Spleen (tissue), 11 donors: ENCODE data around the gene ADGRF3. TPM values are rescaled to one million over a fixed set of nuclear protein-coding genes. Genes with fewer than 3 reads are reported as not detected.
"Not testable (repeated sequence)": the region's sequence is repeated elsewhere in the genome, so short reads cannot be mapped to it uniquely, and the experiment has no call there.

Source experiments
- DNase-seq: peaks from one replicate; pipeline ENCODE4 v3.0.0-alpha.2; 2020
- H3K27ac ChIP-seq, 8 donors: fragments of 200-600 bp; sonication (generic) in 7 of 8; 1 replicate in 4 of 8; 2 replicates in 4 of 8; pipeline versions ENCODE4 v1.5.0 to v1.8.0; 2016 to 2021; ENCODE audit warnings: inconsistent platforms in 4 of 8, mild to moderate bottlenecking in 4 of 8, moderate library complexity in 1 of 8
- H3K27me3 ChIP-seq, 7 donors: fragments of 200-600 bp; sonication (generic) in 6 of 7; replicated peaks in 1 of 7; 1 replicate in 4 of 7; 2 replicates in 3 of 7; pipeline versions ENCODE4 v1.5.0 to v1.8.0; 2016 to 2021; ENCODE audit warnings: inconsistent platforms in 3 of 7, mild to moderate bottlenecking in 1 of 7
- H3K36me3 ChIP-seq, 6 donors: fragments of 200-600 bp; sonication (generic) in 5 of 6; 1 replicate in 4 of 6; 2 replicates in 2 of 6; pipeline versions ENCODE4 v1.5.0 to v1.8.0; 2016 to 2021; ENCODE audit warnings: inconsistent platforms in 2 of 6
- H3K4me1 ChIP-seq, 6 donors: fragments of 200-600 bp; sonication (generic) in 5 of 6; 1 replicate in 3 of 6; 2 replicates in 3 of 6; pipeline versions ENCODE4 v1.5.0 to v1.8.0; 2016 to 2021; ENCODE audit warnings: inconsistent platforms in 3 of 6
- H3K4me3 ChIP-seq, 8 donors: fragments of 200-600 bp; sonication (generic) in 7 of 8; 1 replicate in 4 of 8; 2 replicates in 4 of 8; pipeline versions ENCODE4 v1.5.0 to v1.8.0; 2016 to 2021; ENCODE audit warnings: inconsistent platforms in 4 of 8, mild to moderate bottlenecking in 4 of 8, moderate library complexity in 2 of 8
- H3K9me3 ChIP-seq, 8 donors: fragments of 200-600 bp; sonication (generic) in 7 of 8; 1 replicate in 4 of 8; 2 replicates in 4 of 8; pipeline versions ENCODE4 v1.5.0 to v1.8.0; 2016 to 2021; ENCODE audit warnings: inconsistent platforms in 4 of 8
- POLR2A ChIP-seq, 3 donors: fragments of 450-650 bp; IDR thresholded peaks; one replicate each; pipeline ENCODE4 v1.5.1; 2017; ENCODE audit warnings: antibody characterized with exemption in 3 of 3, mild to moderate bottlenecking in 1 of 3
- POLR2AphosphoS5 ChIP-seq, 3 donors: sonication (generic); formaldehyde crosslinking; IDR thresholded peaks; one replicate each; pipeline ENCODE4 v1.5.1; 2017; ENCODE audit warnings: antibody characterized with exemption in 3 of 3
- WGBS, 5 donors: extraction: QIAGEN DNeasy Blood & Tissue Kit in 3 of 5; methylation state at CpG; one replicate each; pipeline versions ENCODE4 v1.1.5 to v1.1.7; 2013 to 2018; 5-methylcytosine and 5-hydroxymethylcytosine counted together
- intact Hi-C: fragments of 100-400 bp; cut with DNase I; formaldehyde crosslinking; loops from one replicate; pipeline ENCODE4 v1.15.0; 2023; ENCODE audit warnings: low total_unique reads
- polyA plus RNA-seq, 3 donors: library from polyadenylated mRNA; stranded (reverse); fragments of 200-250 nt; gene quantifications; one replicate each; pipeline ENCODE4 v1.2.1, GENCODE V29; 2013
- total RNA-seq, 7 donors: library from RNA; depleted of rRNA in 3 of 7; stranded (reverse); fragments of >200 nt in 3 of 7; fragmentation: NEBNext Ultra II Directional in 4 of 7; extraction: Animal tissue kit (Norgen Biotek cat#: 25700) in 4 of 7; gene quantifications; one replicate each; pipeline versions ENCODE4 v1.1.0 to v1.2.1, GENCODE V29; 2016 to 2021
- TF ChIP-seq, protein P1 (sequence below), 11 experiments: fragments of 200-600 bp in 7 of 11; fragments of 450-650 bp in 4 of 11; sonication (generic) in 4 of 11; IDR thresholded peaks in 8 of 11; conservative IDR thresholded peaks in 3 of 11; 1 replicate in 7 of 11; 2 replicates in 4 of 11; pipeline versions ENCODE4 v1.4.0 to v1.8.0; 2016 to 2021; ENCODE audit warnings: antibody characterized with exemption in 11 of 11, inconsistent platforms in 4 of 11, mild to moderate bottlenecking in 1 of 11
- donor health status: healthy with polysubstance abuse.
- donor health status: DM: no; HTN: no; CAD: no; lungs with moderate emphysema.
- donor health status: DM: no; HTN: no; CAD: no.
- donor health status: Bipolar disorder and iron deficiency.
- donor health status: healthy.
- donor health status: DM: no; HTN: no; CAD: no.
- donor health status: DM: yes; HTN: yes; CAD: no.

ADGRF3 gene
- total and polyA plus RNA-seq, 10 donors = 0.15 to 6.2 (median 0.63) TPM

- intact Hi-C loops = no loop called here
- Histone ChIP-seq H3K9me3 (no peaks in the 10 kb centered on the region), H3K27ac (peak overlapping the region in 7 of 8 donors; percentile 22 to 80 (median 53)), H3K4me1 (peaks cover 0 to 60% (median 29%) of the 10 kb centered on the region in 6 donors), H3K27me3 (no peaks in the 10 kb centered on the region), H3K36me3 (peaks cover 0 to 70% (median 8%) of the 10 kb centered on the region in 6 donors), H3K4me3 (no peak overlapping the region)
- DNase-seq = no peak
- TF ChIP-seq POLR2AphosphoS5 (IDR thresholded peaks at IDR 0.05) (no peak), POLR2A (IDR thresholded peaks at IDR 0.05) (no peak)
- TF ChIP-seq, protein P1, sequence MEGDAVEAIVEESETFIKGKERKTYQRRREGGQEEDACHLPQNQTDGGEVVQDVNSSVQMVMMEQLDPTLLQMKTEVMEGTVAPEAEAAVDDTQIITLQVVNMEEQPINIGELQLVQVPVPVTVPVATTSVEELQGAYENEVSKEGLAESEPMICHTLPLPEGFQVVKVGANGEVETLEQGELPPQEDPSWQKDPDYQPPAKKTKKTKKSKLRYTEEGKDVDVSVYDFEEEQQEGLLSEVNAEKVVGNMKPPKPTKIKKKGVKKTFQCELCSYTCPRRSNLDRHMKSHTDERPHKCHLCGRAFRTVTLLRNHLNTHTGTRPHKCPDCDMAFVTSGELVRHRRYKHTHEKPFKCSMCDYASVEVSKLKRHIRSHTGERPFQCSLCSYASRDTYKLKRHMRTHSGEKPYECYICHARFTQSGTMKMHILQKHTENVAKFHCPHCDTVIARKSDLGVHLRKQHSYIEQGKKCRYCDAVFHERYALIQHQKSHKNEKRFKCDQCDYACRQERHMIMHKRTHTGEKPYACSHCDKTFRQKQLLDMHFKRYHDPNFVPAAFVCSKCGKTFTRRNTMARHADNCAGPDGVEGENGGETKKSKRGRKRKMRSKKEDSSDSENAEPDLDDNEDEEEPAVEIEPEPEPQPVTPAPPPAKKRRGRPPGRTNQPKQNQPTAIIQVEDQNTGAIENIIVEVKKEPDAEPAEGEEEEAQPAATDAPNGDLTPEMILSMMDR (IDR thresholded peaks at IDR 0.05 in 8 of 11, conservative IDR thresholded peaks at IDR 0.05 in 3 of 11) = no peak
- WGBS, 5 donors = 66 to 77% (median 68%) methylated on average over 6 of the region's 6 CpGs
These were observed 76.9 kb downstream of the ADGRF3 start for GRCh38 chr2:26269571-26270158.

GRCh38 chr2:26268670-26269385 is 77.8 kb downstream of the ADGRF3 start:
- Histone ChIP-seq H3K36me3 (peaks cover 0 to 72% (median 11%) of the 10 kb centered on the region in 6 donors), H3K4me1 (peaks cover 0 to 51% (median 22%) of the 10 kb centered on the region in 6 donors), H3K27ac (peak overlapping the region in 7 of 8 donors; percentile 22 to 80 (median 53))
- intact Hi-C loops, H3K27me3 ChIP-seq, DNase-seq, H3K9me3 ChIP-seq, H3K4me3 ChIP-seq: not testable (repeated sequence)
- WGBS, 5 donors = 61 to 93% (median 81%) methylated on average over 12 of the region's 12 CpGs

DNA sequence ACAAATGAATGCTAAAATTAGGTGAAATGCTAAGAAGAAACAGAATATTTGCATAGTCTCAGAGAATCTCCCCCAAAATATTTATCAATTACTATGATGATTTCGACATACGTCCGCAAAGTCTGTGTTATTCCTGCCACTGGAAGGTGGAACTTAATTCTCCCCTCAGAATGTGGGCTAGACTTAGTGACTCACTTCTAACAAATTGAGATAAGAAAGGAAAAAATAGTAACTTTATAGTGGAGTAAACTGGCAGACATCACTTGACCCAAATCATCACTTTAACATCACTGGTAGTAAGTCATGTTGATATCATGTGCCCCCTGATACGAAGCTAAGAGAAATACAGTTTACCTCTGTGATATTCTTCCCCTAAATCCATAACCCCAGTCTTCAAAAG is 78.4 kb downstream of the ADGRF3 start:
- intact Hi-C loops = no loop called here
- Histone ChIP-seq H3K4me1 (peaks cover 0 to 45% (median 20%) of the 10 kb centered on the region in 6 donors), H3K9me3 (no peaks in the 10 kb centered on the region), H3K27ac (peak overlapping the region in 3 of 8 donors; percentile 73 to 80 (median 74)), H3K4me3 (no peak overlapping the region), H3K27me3 (no peaks in the 10 kb centered on the region), H3K36me3 (peaks cover 0 to 73% (median 12%) of the 10 kb centered on the region in 6 donors)
- WGBS, 5 donors = 71 to 91% (median 87%) methylated on average over 4 of the region's 4 CpGs
- TF ChIP-seq POLR2AphosphoS5 (IDR thresholded peaks at IDR 0.05) = no peak
- TF ChIP-seq, protein P1 (IDR thresholded peaks at IDR 0.05 in 8 of 11, conservative IDR thresholded peaks at IDR 0.05 in 3 of 11) = no peak
- TF ChIP-seq POLR2A (IDR thresholded peaks at IDR 0.05) = no peak
- DNase-seq = no peak

- WGBS, 5 donors = 84 to 93% (median 88%) methylated on average over 8 of the region's 8 CpGs
- Histone ChIP-seq H3K36me3 (peaks cover 0 to 91% (median 34%) of the 10 kb centered on the region in 6 donors), H3K4me1 (peaks cover 0 to 24% (median 13%) of the 10 kb centered on the region in 6 donors)
- intact Hi-C loops, H3K4me3 ChIP-seq, DNase-seq, H3K9me3 ChIP-seq, H3K27me3 ChIP-seq, H3K27ac ChIP-seq: not testable (repeated sequence)
These were observed 87.8 kb downstream of the ADGRF3 start for GRCh38 chr2:26258836-26259235.

Other genes starting within 250 kb of the ADGRF3 start
- gene GAREM2, start 173.7 kb downstream of the ADGRF3 start, total RNA-seq = 1 to 10 TPM in 5 of 7 donors, under 1 TPM in 2; 0.69 to 2.9 (median 2.0) TPM
- gene GAREM2, start 173.7 kb downstream of the ADGRF3 start, polyA plus RNA-seq = 1 to 10 TPM in 2 of 3 donors, under 1 TPM in 1; 0.62 to 6.3 (median 1.1) TPM
- gene HADHA, start 102.2 kb downstream of the ADGRF3 start, total RNA-seq = 100 to 1,000 TPM; 114 to 134 (median 115) TPM
- gene HADHA, start 102.2 kb downstream of the ADGRF3 start, polyA plus RNA-seq = 10 to 100 TPM; 49.6 to 58.3 (median 58.3) TPM
- gene HADHB, start 101.8 kb downstream of the ADGRF3 start, total RNA-seq = 100 to 1,000 TPM; 106 to 165 (median 130) TPM
- gene HADHB, start 101.8 kb downstream of the ADGRF3 start, polyA plus RNA-seq = 10 to 100 TPM; 54.0 to 75.1 (median 55.7) TPM
- gene SELENOI, start 646 bp downstream of the ADGRF3 start, total RNA-seq = 10 to 100 TPM in 6 of 7 donors, 1 to 10 TPM in 1; 9.4 to 23.6 (median 18.1) TPM
- 1 to 10 TPM; 2.0 to 3.3 (median 2.7) TPM for gene SELENOI, start 646 bp downstream of the ADGRF3 start, polyA plus RNA-seq
- under 1 TPM in 2 of 7 donors, not detected in 5; 0.23 to 0.25 TPM for gene DRC1, start 55.1 kb upstream of the ADGRF3 start, total RNA-seq
- gene DRC1, start 55.1 kb upstream of the ADGRF3 start, polyA plus RNA-seq = under 1 TPM in 1 of 3 donors, not detected in 2; 0.04 TPM
- gene OTOF, start 131.3 kb upstream of the ADGRF3 start, total RNA-seq = 1 to 10 TPM in 1 of 7 donors, under 1 TPM in 6; 0.19 to 1.6 (median 0.34) TPM
- gene OTOF, start 131.3 kb upstream of the ADGRF3 start, polyA plus RNA-seq = under 1 TPM; 0.06 to 0.17 (median 0.16) TPM